Left ventricle myocardium inferior (tissue), 1 donor: Measurements from ENCODE around the gene NFIA. TPM values are rescaled to one million over a fixed set of nuclear protein-coding genes. Genes with fewer than 3 reads are reported as not detected.

Experiments
- DNase-seq: peaks from one replicate; pipeline ENCODE4 v3.0.0-alpha.2; 2020
- H3K27ac ChIP-seq: fragments of 200-600 bp; replicated peaks from 2 replicates; pipeline ENCODE4 v1.8.0; 2021
- H3K27me3 ChIP-seq: fragments of 200-600 bp; 2 replicates; pipeline ENCODE4 v1.8.0; 2021; ENCODE audit warnings: low read depth
- H3K36me3 ChIP-seq: fragments of 200-600 bp; 2 replicates; pipeline ENCODE4 v1.8.0; 2021
- H3K4me1 ChIP-seq: fragments of 200-600 bp; 2 replicates; pipeline ENCODE4 v1.8.0; 2021
- H3K4me3 ChIP-seq: fragments of 200-600 bp; 2 replicates; pipeline ENCODE4 v1.8.0; 2021; ENCODE audit warnings: mild to moderate bottlenecking, moderate library complexity
- H3K9me3 ChIP-seq: fragments of 200-600 bp; replicated peaks from 2 replicates; pipeline ENCODE4 v1.8.0; 2021
- intact Hi-C: fragments of 100-400 bp; cut with micrococcal nuclease; formaldehyde crosslinking; loops from one replicate; pipeline ENCODE4 v1.11.0; 2022
- total RNA-seq: library from RNA; stranded (reverse); fragmentation: NEBNext Ultra II Directional; extraction: Animal tissue kit (Norgen Biotek cat#: 25700); gene quantifications from one replicate; pipeline ENCODE4 v1.2.1, GENCODE V29; 2021
- TF ChIP-seq, protein P1 (sequence below): fragments of 200-600 bp; IDR thresholded peaks from 2 replicates; pipeline ENCODE4 v1.8.0; 2021; ENCODE audit warnings: antibody characterized with exemption, mild to moderate bottlenecking, borderline replicate concordance
- donor health status: DM: no; HTN: yes; CAD: no; lungs with severe emphysema.

NFIA gene
- total RNA-seq, 1 donor from 2014 or later: 90.2 TPM

GRCh38 chr1:61293986-61294504 is 211.7 kb downstream of the NFIA start:
- intact Hi-C loops: no loop called here

GRCh38 chr1:61294930-61295329 is 212.6 kb downstream of the NFIA start:
- Histone ChIP-seq H3K27me3 (no peaks in the 10 kb centered on the region), H3K4me3 (no peak overlapping the region), H3K27ac (no peak overlapping the region), H3K36me3 (no peaks in the 10 kb centered on the region), H3K4me1 (peaks cover 58% of the 10 kb centered on the region), H3K9me3 (no peaks in the 10 kb centered on the region)
- TF ChIP-seq, protein P1, sequence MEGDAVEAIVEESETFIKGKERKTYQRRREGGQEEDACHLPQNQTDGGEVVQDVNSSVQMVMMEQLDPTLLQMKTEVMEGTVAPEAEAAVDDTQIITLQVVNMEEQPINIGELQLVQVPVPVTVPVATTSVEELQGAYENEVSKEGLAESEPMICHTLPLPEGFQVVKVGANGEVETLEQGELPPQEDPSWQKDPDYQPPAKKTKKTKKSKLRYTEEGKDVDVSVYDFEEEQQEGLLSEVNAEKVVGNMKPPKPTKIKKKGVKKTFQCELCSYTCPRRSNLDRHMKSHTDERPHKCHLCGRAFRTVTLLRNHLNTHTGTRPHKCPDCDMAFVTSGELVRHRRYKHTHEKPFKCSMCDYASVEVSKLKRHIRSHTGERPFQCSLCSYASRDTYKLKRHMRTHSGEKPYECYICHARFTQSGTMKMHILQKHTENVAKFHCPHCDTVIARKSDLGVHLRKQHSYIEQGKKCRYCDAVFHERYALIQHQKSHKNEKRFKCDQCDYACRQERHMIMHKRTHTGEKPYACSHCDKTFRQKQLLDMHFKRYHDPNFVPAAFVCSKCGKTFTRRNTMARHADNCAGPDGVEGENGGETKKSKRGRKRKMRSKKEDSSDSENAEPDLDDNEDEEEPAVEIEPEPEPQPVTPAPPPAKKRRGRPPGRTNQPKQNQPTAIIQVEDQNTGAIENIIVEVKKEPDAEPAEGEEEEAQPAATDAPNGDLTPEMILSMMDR: no peak
- intact Hi-C loops: no loop called here
- DNase-seq: no peak

More at GRCh38 chr1:61293986-61294504, 211.7 kb downstream of the NFIA start:
- Histone ChIP-seq H3K27me3 (no peaks in the 10 kb centered on the region), H3K9me3 (no peaks in the 10 kb centered on the region), H3K4me1 (peaks cover 56% of the 10 kb centered on the region), H3K36me3 (no peaks in the 10 kb centered on the region), H3K27ac (no peak overlapping the region), H3K4me3 (no peak overlapping the region)
- TF ChIP-seq, protein P1: no peak
- DNase-seq: no peak

GRCh38 chr1:61295818-61296537 is 213.6 kb downstream of the NFIA start:
- Histone ChIP-seq H3K9me3 (no peaks in the 10 kb centered on the region), H3K4me1 (peaks cover 58% of the 10 kb centered on the region), H3K4me3 (no peak overlapping the region), H3K27ac (no peak overlapping the region), H3K36me3 (no peaks in the 10 kb centered on the region), H3K27me3 (no peaks in the 10 kb centered on the region)
- intact Hi-C loops: no loop called here
- TF ChIP-seq, protein P1: no peak
- no peak for DNase-seq

GRCh38 chr1:61297887-61298286 is 215.5 kb downstream of the NFIA start:
- no peak for DNase-seq
- no peaks in the 10 kb centered on the region for H3K36me3 ChIP-seq
- TF ChIP-seq, protein P1: no peak
- H3K4me3 ChIP-seq: no peak overlapping the region
- peaks cover 68% of the 10 kb centered on the region for H3K4me1 ChIP-seq
- H3K27me3 ChIP-seq: no peaks in the 10 kb centered on the region
- no peaks in the 10 kb centered on the region for H3K9me3 ChIP-seq
- intact Hi-C loops: no loop called here
- H3K27ac ChIP-seq: no peak overlapping the region

DNA sequence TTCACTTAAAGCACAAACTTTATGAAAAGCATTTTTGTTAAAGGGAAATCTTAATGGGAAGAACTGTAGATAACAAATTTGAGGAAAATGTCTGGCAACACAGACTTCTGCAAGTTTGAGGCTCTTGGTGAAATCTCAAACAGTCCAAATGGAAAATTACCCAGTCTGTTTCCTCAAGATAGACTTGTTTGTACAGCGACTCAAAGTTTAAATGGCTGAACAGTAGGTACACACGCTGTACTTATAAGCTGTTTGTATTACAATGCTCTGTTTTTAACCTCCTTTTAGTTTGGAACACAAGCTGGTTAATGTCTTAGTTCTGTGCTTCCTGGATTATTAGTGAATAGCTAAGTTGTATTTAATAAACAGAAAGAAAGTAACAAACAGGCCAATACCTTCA is 217.1 kb downstream of the NFIA start:
- intact Hi-C loops: no loop called here
- no peak for DNase-seq
- TF ChIP-seq, protein P1: no peak
- no peaks in the 10 kb centered on the region for H3K9me3 ChIP-seq
- H3K4me3 ChIP-seq: no peak overlapping the region
- peaks cover 56% of the 10 kb centered on the region for H3K4me1 ChIP-seq
- no peaks in the 10 kb centered on the region for H3K27me3 ChIP-seq
- H3K36me3 ChIP-seq: no peaks in the 10 kb centered on the region
- H3K27ac ChIP-seq: peak overlapping the region; percentile 47
